Left lung (tissue), 10 donors: ENCODE data around the gene GRIP2. TPM values are rescaled to one million over a fixed set of nuclear protein-coding genes. Genes with fewer than 3 reads are reported as not detected.
A peak's percentile ranks its signal among the peaks of the same experiment; 100 is the strongest.

Experiments used
- ATAC-seq: fragments of 200-7000 bp; cut with Tn5 transposase; one replicate; pipeline ENCODE4 v1.9.1; 2020; ENCODE audit warnings: moderate library complexity
- DNase-seq, 4 donors: peaks; one replicate each; pipeline ENCODE4 v3.0.0-alpha.2; 2013 to 2020
- H3K27ac ChIP-seq, 2 donors: fragments of 200-600 bp; sonication (generic) in 1 of 2; one replicate each; pipeline versions ENCODE4 v1.5.0 to v1.8.0; 2020 to 2021
- H3K27me3 ChIP-seq, 2 donors: fragments of 200-600 bp; sonication (generic) in 1 of 2; one replicate each; pipeline versions ENCODE4 v1.5.0 to v1.8.0; 2020 to 2021
- H3K36me3 ChIP-seq, 2 donors: fragments of 200-600 bp; sonication (generic) in 1 of 2; one replicate each; pipeline versions ENCODE4 v1.5.0 to v1.8.0; 2020 to 2021
- H3K4me1 ChIP-seq, 2 donors: fragments of 200-600 bp; one replicate each; pipeline ENCODE4 v1.8.0; 2021
- H3K4me3 ChIP-seq, 2 donors: fragments of 200-600 bp; sonication (generic) in 1 of 2; one replicate each; pipeline versions ENCODE4 v1.5.0 to v1.8.0; 2020 to 2021; ENCODE audit warnings: mild to moderate bottlenecking in 1 of 2
- H3K9me3 ChIP-seq, 2 donors: fragments of 200-600 bp; sonication (generic) in 1 of 2; one replicate each; pipeline versions ENCODE4 v1.5.0 to v1.8.0; 2020 to 2021
- intact Hi-C, 2 donors: fragments of 100-400 bp; cut with DNase I; formaldehyde crosslinking; loops; one replicate each; pipeline versions ENCODE4 v1.11.2 to v1.14.2; 2022
- polyA plus RNA-seq, 6 donors: library from polyadenylated mRNA; unstranded; fragments of 120-200 nt; gene quantifications; one replicate each; pipeline ENCODE4 v1.2.1, GENCODE V29; 2013; ENCODE audit not compliant: insufficient read length in 6 of 6
- total RNA-seq, 2 donors: library from RNA; stranded (reverse); fragmentation: NEBNext Ultra II Directional; extraction: Animal tissue kit (Norgen Biotek cat#: 25700); gene quantifications; one replicate each; pipeline ENCODE4 v1.2.1, GENCODE V29; 2021
- TF ChIP-seq, protein P1 (sequence below), 2 donors: fragments of 200-600 bp; sonication (generic) in 1 of 2; IDR thresholded peaks; one replicate each; pipeline versions ENCODE4 v1.5.0 to v1.8.0; 2021; ENCODE audit warnings: antibody characterized with exemption in 2 of 2
- donor health status: DM: no; HTN: yes; CAD: no.
- donor health status: DM: no; HTN: no; CAD: no.

The GRIP2 gene
- total and polyA plus RNA-seq, 8 donors: 0.31 to 1.9 (median 1.1) TPM

DNA sequence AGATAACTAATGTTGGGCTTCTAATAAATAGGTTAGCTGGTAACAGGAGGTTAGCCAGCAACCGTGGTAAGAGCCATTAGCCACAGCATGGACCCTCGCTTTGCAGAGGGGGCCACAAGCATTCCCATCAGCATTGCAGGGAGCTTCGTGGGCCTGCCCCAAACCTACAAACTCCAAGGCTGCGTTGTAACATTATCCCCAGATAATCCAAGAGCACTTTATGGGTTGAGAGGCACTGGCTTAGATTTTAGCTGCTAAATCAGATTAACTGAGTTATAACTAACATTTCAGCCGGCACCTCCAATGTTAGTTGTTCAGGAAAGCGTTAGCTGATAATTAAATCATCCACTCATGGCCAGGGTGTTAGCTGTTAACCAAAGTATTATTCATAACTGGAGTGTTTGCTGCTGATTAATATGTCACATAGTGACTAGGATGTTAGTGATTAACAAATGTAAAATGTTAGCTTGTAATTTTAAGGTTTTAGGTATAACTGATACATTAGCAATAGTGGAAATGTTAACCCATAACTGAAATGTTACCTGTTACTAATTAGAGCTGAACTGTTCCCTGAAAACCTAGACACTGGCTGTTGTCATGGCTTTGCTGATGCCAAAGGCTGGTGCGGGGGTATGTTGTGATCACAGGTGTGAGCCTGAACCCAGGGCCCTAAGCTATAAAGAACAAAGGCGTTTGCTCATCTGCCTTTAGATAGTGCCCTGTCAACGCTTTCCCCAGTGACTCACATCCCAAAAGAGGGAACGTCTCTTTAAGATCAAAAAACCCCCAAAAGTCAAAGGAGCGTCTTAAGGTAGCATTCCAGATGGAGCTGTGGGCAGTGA lies 81.5 kb downstream of the GRIP2 start:
- H3K27me3 ChIP-seq: no peaks in the 10 kb centered on the region
- TF ChIP-seq, protein P1, sequence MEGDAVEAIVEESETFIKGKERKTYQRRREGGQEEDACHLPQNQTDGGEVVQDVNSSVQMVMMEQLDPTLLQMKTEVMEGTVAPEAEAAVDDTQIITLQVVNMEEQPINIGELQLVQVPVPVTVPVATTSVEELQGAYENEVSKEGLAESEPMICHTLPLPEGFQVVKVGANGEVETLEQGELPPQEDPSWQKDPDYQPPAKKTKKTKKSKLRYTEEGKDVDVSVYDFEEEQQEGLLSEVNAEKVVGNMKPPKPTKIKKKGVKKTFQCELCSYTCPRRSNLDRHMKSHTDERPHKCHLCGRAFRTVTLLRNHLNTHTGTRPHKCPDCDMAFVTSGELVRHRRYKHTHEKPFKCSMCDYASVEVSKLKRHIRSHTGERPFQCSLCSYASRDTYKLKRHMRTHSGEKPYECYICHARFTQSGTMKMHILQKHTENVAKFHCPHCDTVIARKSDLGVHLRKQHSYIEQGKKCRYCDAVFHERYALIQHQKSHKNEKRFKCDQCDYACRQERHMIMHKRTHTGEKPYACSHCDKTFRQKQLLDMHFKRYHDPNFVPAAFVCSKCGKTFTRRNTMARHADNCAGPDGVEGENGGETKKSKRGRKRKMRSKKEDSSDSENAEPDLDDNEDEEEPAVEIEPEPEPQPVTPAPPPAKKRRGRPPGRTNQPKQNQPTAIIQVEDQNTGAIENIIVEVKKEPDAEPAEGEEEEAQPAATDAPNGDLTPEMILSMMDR (IDR thresholded peaks at IDR 0.05): no peak
- peak overlapping the region; percentile 38 to 46 for H3K27ac ChIP-seq
- intact Hi-C loops: no loop called here
- ATAC-seq: peak; percentile 42
- H3K36me3 ChIP-seq: peaks cover 0 to 99% of the 10 kb centered on the region in 2 donors
- peaks cover 24 to 61% of the 10 kb centered on the region in 2 donors for H3K4me1 ChIP-seq
- H3K4me3 ChIP-seq: no peak overlapping the region
- no peak for DNase-seq
- no peaks in the 10 kb centered on the region for H3K9me3 ChIP-seq

DNA sequence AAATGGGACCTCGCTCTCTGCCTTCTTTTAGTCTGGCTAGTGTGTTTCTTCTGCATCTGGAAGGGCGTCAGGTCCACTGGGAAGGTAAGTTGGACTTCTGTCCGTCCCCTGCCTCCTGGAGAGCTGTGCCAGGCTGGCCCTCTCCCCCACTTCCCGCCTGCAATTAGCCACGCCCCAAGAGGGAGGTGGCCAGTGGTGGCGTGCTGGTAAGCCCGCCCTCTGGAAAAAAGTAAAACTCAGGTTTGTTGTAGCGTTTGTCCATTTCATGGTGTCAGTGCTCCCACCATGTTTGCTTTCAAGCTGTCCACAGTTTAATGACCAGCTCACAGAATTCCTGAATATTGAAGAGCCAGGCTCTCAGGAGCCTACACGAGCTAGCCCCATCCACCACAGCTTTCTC lies 82.1 kb downstream of the GRIP2 start:
- ATAC-seq: peak; percentile 66
- intact Hi-C loops: no loop called here
- peaks cover 27 to 67% of the 10 kb centered on the region in 2 donors for H3K4me1 ChIP-seq
- H3K36me3 ChIP-seq: peaks cover 0 to 99% of the 10 kb centered on the region in 2 donors
- H3K4me3 ChIP-seq: no peak overlapping the region
- TF ChIP-seq, protein P1 (IDR thresholded peaks at IDR 0.05): no peak
- H3K27ac ChIP-seq: peak overlapping the region; percentile 38 to 46
- no peaks in the 10 kb centered on the region for H3K9me3 ChIP-seq
- DNase-seq: peak in 1 of 4 donors; percentile 81
- H3K27me3 ChIP-seq: no peaks in the 10 kb centered on the region

DNA sequence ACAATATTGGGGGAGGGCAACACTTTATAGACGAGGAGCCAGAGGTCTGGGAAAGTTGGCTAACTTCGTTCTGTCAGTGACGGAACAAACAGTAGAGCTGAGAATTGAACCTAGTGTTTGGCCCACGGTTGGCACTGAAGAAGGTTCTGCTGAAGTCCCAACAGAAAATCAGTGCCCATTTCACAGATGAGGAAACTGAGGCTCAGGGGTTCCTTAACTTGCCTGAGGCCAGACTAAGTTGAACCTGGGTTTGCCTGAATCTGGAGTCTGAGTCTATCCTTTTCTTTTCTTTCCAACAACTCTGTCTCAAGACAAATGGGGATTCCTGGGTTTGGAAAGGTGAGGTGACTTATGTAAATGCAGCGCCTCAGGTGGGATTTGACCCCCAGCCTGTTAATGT lies 82.7 kb downstream of the GRIP2 start:
- no peaks in the 10 kb centered on the region for H3K27me3 ChIP-seq
- no peaks in the 10 kb centered on the region for H3K9me3 ChIP-seq
- peaks cover 0 to 99% of the 10 kb centered on the region in 2 donors for H3K36me3 ChIP-seq
- no peak for ATAC-seq
- TF ChIP-seq, protein P1 (IDR thresholded peaks at IDR 0.05): no peak
- H3K4me1 ChIP-seq: peaks cover 30 to 72% of the 10 kb centered on the region in 2 donors
- H3K4me3 ChIP-seq: no peak overlapping the region
- intact Hi-C loops: no loop called here
- DNase-seq: no peak
- peak overlapping the region in 1 of 2 donors; percentile 38 for H3K27ac ChIP-seq

DNA sequence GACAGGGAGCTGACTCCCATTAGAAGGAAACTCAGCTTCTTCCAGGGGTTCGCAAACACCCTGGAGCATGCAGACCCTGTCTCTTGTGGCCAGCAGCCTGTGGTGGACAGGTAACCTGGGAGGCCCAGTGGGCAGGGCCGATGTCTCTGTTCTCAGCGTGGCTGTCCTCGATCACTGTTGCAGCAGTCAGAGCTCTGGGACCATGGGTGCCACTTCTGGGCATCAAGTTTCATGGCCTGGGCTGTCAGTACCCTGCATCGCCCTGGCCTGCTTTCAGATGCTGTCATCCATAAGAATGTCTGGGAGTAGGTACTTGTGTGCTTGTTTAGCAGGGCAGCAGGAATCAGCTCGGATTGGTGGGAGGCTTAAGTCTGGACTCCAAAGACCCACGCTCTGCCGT lies 83.3 kb downstream of the GRIP2 start:
- Histone ChIP-seq H3K4me3 (no peak overlapping the region), H3K36me3 (peaks cover 0 to 99% of the 10 kb centered on the region in 2 donors), H3K9me3 (no peaks in the 10 kb centered on the region), H3K4me1 (peaks cover 36 to 75% of the 10 kb centered on the region in 2 donors), H3K27me3 (no peaks in the 10 kb centered on the region), H3K27ac (no peak overlapping the region)
- TF ChIP-seq, protein P1 (IDR thresholded peaks at IDR 0.05): no peak
- DNase-seq: no peak
- ATAC-seq: no peak
- intact Hi-C loops: no loop called here

DNA sequence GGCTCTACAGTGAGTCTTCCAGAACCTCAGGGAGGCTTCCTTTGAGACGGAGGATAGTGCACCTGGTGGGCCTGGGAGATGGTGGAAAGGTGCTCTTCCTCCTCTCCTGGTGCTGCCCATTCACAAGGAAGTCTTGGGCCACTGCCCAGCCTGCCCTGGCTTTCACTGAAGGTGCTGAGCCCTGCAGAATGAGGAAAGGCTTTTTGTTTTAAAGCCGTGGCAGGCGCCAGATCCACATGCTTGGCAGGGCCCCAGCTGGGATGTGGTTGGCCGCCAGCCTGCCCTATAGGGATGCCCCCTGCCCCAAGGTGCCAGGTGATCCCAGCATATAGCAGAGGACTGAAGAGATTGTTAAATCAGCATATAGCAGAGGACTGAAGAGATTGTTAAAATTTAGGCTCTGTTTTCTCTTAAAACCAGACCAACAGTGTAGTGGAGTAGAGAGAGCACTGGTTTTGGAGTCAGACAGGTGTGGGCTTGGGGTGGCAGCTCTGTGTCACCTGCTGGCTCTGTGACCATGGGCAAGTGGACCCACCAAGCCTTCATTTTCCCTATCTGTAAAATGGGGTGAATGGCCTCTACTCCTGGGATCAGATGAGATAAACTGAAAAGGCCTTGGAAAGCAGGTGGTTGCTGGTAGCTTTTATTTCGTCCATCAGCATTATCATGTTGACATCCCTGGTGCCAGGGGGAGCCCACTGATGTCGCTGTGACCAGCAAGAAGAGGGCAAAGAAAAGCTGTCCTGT lies 84.4 kb downstream of the GRIP2 start:
- DNase-seq (peak in 1 of 4 donors; percentile 67), ATAC-seq (no peak)
- H3K36me3 ChIP-seq: peaks cover 0 to 99% of the 10 kb centered on the region in 2 donors
- intact Hi-C loops: no loop called here
- H3K27me3 ChIP-seq: no peaks in the 10 kb centered on the region
- H3K9me3 ChIP-seq: no peaks in the 10 kb centered on the region
- no peak overlapping the region for H3K4me3 ChIP-seq
- H3K4me1 ChIP-seq: peaks cover 28 to 71% of the 10 kb centered on the region in 2 donors
- TF ChIP-seq, protein P1 (IDR thresholded peaks at IDR 0.05): no peak
- H3K27ac ChIP-seq: no peak overlapping the region
